ENCODE data around the gene GPX5. TPM values are rescaled to one million over a fixed set of nuclear protein-coding genes. Genes with fewer than 3 reads are reported as not detected.

GPX5 gene
- total and polyA plus RNA-seq, 10 of the 15 experiments (the other 5 are each of a cell fraction or from before 2014, with no cell fraction given): not detected

GRCh38 chr6:28511628-28512300, 13.9 kb upstream of the GPX5 start:
- Histone ChIP-seq H2AFZ (ENCODE audit: control insufficient read depth, low read depth, low read length) (no peak overlapping the region), H3K79me2 (ENCODE audit: control insufficient read depth, insufficient read depth, low read length) (no peaks in the 10 kb centered on the region), H3K9me3 (replicated peaks; ENCODE audit: control insufficient read depth, insufficient read depth, low read length) (no peaks in the 10 kb centered on the region), H3K27ac (ENCODE audit: control insufficient read depth, insufficient read depth) (no peak overlapping the region), H3K27me3 (replicated peaks in 1 of 2; ENCODE audit: control insufficient read depth in 2 of 2, insufficient read depth in 2 of 2, low read length in 1 of 2) (peaks cover 0 to 2% of the 10 kb centered on the region in 2 experiments; a peak in 1 of 4 replicates), H4K20me1 (ENCODE audit: control insufficient read depth, insufficient read depth) (no peaks in the 10 kb centered on the region), H3K4me3 (no peak overlapping the region), H3K9ac (ENCODE audit: control insufficient read depth, insufficient read depth, low read length) (no peak overlapping the region), H3K4me1 (ENCODE audit: control insufficient read depth, insufficient read depth, low read length) (no peaks in the 10 kb centered on the region), H3K4me2 (ENCODE audit: control insufficient read depth, insufficient read depth) (no peak overlapping the region), H3K36me3 (ENCODE audit: control insufficient read depth in 2 of 2, insufficient read depth in 2 of 2, low read length in 1 of 2) (no peaks in the 10 kb centered on the region)
- ATAC-seq (no peak), DNase-seq (ENCODE audit: low read depth, low spot score) (no peak), FAIRE-seq (no peak)
- intact Hi-C loops (cut with micrococcal nuclease; ENCODE audit: unreplicated experiment) (no loop called here), in situ Hi-C loops (cut with MboI) (no loop called here)
- CTCF ChIA-PET: no interaction called here
- RAD21 ChIA-PET (ENCODE audit: unreplicated experiment): no interaction called here
- POLR2A ChIA-PET: no interaction called here
- no peak for TF ChIP-seq USF2 (IDR thresholded peaks at IDR 0.05; ENCODE audit: borderline replicate concordance, low read depth, low read length)
- TF ChIP-seq IRF4 (IDR thresholded peaks at IDR 0.05; ENCODE audit: low read depth, low read length): no peak
- TF ChIP-seq MAX (IDR thresholded peaks at IDR 0.05; ENCODE audit: low read depth, low read length): no peak
- TF ChIP-seq USF1 (IDR thresholded peaks at IDR 0.05; ENCODE audit: borderline replicate concordance, extremely low read length, insufficient read depth, low read depth, low read length): no peak
- TF ChIP-seq JUND (IDR thresholded peaks at IDR 0.05; ENCODE audit: low read depth, low read length): no peak
- no peak for TF ChIP-seq CHD2 (IDR thresholded peaks at IDR 0.05; ENCODE audit: borderline replicate concordance, low read depth, low read length)
- no TSS peak for BruUV-seq (replicated peaks)
- 79% methylated on average over 40 of the region's 51 CpGs for WGBS (ENCODE audit: insufficient coverage, insufficient replicate concordance, low lambda C conversion rate, missing lambda C conversion rate)
- SMC1A ChIA-PET (ENCODE audit: uncharacterized antibody, unreplicated experiment): no interaction called here
